H1 (cell line): Measurements from ENCODE around the gene AADACL2. TPM values are rescaled to one million over a fixed set of nuclear protein-coding genes. Genes with fewer than 3 reads are reported as not detected.

Experiments used
- CTCF ChIA-PET: fragments of 300-600 bp; sonication (Branson Sonifier 250); formaldehyde crosslinking; loops from one replicate; lab custom pipeline; 2021; ENCODE audit not compliant: partially characterized antibody; lab: Charles Lee
- POLR2A ChIA-PET: fragments of 300-600 bp; sonication (Branson Sonifier 250); formaldehyde crosslinking; loops from one replicate; lab custom pipeline; 2021; ENCODE audit warnings: inconsistent platforms; ENCODE audit not compliant: partially characterized antibody; lab: Charles Lee
- DNase-seq, 2 experiments: peaks; one replicate each; pipeline versions ENCODE4 v3.0.0 to v3.0.0-alpha.2; 2010 to 2022; ENCODE audit warnings: low spot score in 2 of 2, low read depth in 1 of 2, mixed read lengths in 1 of 2
- FAIRE-seq: peaks from 2 replicates; lab custom pipeline; 2011; peaks lifted over from hg19 to GRCh38; lab: Jason Lieb, UNC
- H2AFZ ChIP-seq: 2 replicates; pipeline ENCODE4 v1.8.1; 2012; ENCODE audit warnings: low read length, inconsistent platforms
- H2AK5ac ChIP-seq: 2 replicates; pipeline ENCODE4 v1.6.1; 2013; ENCODE audit warnings: low read depth, low read length
- H2BK120ac ChIP-seq: replicated peaks from 2 replicates; pipeline ENCODE3; 2013; ENCODE audit warnings: low read depth, low read length, inconsistent platforms
- H2BK12ac ChIP-seq: 2 replicates; pipeline ENCODE4 v1.6.1; 2013; ENCODE audit warnings: low read depth, low read length
- H2BK15ac ChIP-seq: 2 replicates; pipeline ENCODE4 v1.6.1; 2013; ENCODE audit warnings: low read length
- H2BK20ac ChIP-seq: 2 replicates; pipeline ENCODE4 v1.6.1; 2013; ENCODE audit warnings: low read length
- H2BK5ac ChIP-seq: 2 replicates; pipeline ENCODE4 v1.6.1; 2013; ENCODE audit warnings: low read depth, low read length
- H3K14ac ChIP-seq: 2 replicates; pipeline ENCODE4 v1.6.1; 2013; ENCODE audit warnings: inconsistent platforms; ENCODE audit not compliant: insufficient read length
- H3K18ac ChIP-seq: 2 replicates; pipeline ENCODE4 v1.6.1; 2013; ENCODE audit warnings: low read length; ENCODE audit errors: extremely low read depth
- H3K23ac ChIP-seq: 2 replicates; pipeline ENCODE4 v1.6.1; 2013; ENCODE audit warnings: inconsistent platforms; ENCODE audit not compliant: insufficient read length
- H3K23me2 ChIP-seq: 2 replicates; pipeline ENCODE4 v1.6.1; 2013; ENCODE audit warnings: low read depth, low read length
- H3K27ac ChIP-seq: 2 replicates; pipeline ENCODE4 v1.6.1; 2011; ENCODE audit warnings: low read depth, low read length, inconsistent platforms
- H3K27me3 ChIP-seq, 4 experiments: replicated peaks in 1 of 4; 1 replicate in 1 of 4; 2 replicates in 3 of 4; pipeline versions ENCODE4 v1.6.1 to v1.8.1; 2011 to 2013; ENCODE audit warnings: low read length in 3 of 4, mild to moderate bottlenecking in 3 of 4, inconsistent platforms in 2 of 4, mixed read lengths in 2 of 4, moderate library complexity in 1 of 4; ENCODE audit not compliant: control insufficient read depth in 3 of 4, insufficient read depth in 3 of 4; ENCODE audit errors: extremely low read depth in 1 of 4
- H3K36me3 ChIP-seq, 4 experiments: 2 replicates each; pipeline versions ENCODE4 v1.6.1 to v1.8.1; 2011 to 2013; ENCODE audit warnings: mild to moderate bottlenecking in 4 of 4, low read length in 3 of 4, moderate library complexity in 2 of 4, control low read depth in 1 of 4, inconsistent platforms in 1 of 4; ENCODE audit not compliant: insufficient read depth in 4 of 4, control insufficient read depth in 2 of 4
- H3K4ac ChIP-seq: replicated peaks from 2 replicates; pipeline ENCODE3; 2013; ENCODE audit warnings: low read length, low read depth, mixed read lengths, inconsistent platforms; ENCODE audit not compliant: insufficient read length
- H3K4me1 ChIP-seq, 4 experiments: replicated peaks in 1 of 4; 1 replicate in 1 of 4; 2 replicates in 3 of 4; pipeline versions ENCODE4 v1.6.1 to v1.8.1; 2011 to 2013; ENCODE audit warnings: low read length in 3 of 4, inconsistent platforms in 2 of 4, mixed read lengths in 1 of 4; ENCODE audit not compliant: insufficient read depth in 4 of 4, control insufficient read depth in 3 of 4
- H3K4me2 ChIP-seq, 2 experiments: 2 replicates each; pipeline versions ENCODE4 v1.6.1 to v1.8.1; 2011 to 2013; ENCODE audit warnings: low read depth in 2 of 2, low read length in 2 of 2, control low read depth in 1 of 2, inconsistent platforms in 1 of 2, mild to moderate bottlenecking in 1 of 2; ENCODE audit not compliant: insufficient read depth in 1 of 2
- H3K4me3 ChIP-seq, 4 experiments: fragments of 200-600, 300-600 bp in 1 of 4; sonication (generic), shearing (Covaris generic), sonication (Bioruptor Twin) in 1 of 4; 2 replicates each; pipeline versions ENCODE4 v1.5.1 to v1.8.1; 2011 to 2016; ENCODE audit warnings: low read length in 4 of 4, low read depth in 3 of 4, control low read depth in 2 of 4, inconsistent platforms in 2 of 4, mild to moderate bottlenecking in 2 of 4, mixed read lengths in 1 of 4, moderate library complexity in 1 of 4; ENCODE audit not compliant: insufficient read depth in 2 of 4; ENCODE audit errors: extremely low read depth in 1 of 4
- H3K56ac ChIP-seq: replicated peaks from 2 replicates; pipeline ENCODE3; 2013; ENCODE audit warnings: low read depth, mild to moderate bottlenecking, mixed read lengths, low read length, inconsistent platforms; ENCODE audit not compliant: insufficient read length
- H3K79me1 ChIP-seq: 2 replicates; pipeline ENCODE4 v1.6.1; 2013; ENCODE audit warnings: low read depth, low read length, control low read depth
- H3K79me2 ChIP-seq, 2 experiments: 2 replicates each; pipeline versions ENCODE4 v1.6.1 to v1.8.1; 2012 to 2013; ENCODE audit warnings: low read length in 2 of 2, mild to moderate bottlenecking in 2 of 2, inconsistent platforms in 1 of 2; ENCODE audit not compliant: insufficient read depth in 2 of 2, control insufficient read depth in 1 of 2
- H3K9ac ChIP-seq, 4 experiments: replicated peaks in 1 of 4; 1 replicate in 1 of 4; 2 replicates in 3 of 4; pipeline versions ENCODE4 v1.6.1 to v1.8.1; 2011 to 2013; ENCODE audit warnings: low read depth in 3 of 4, low read length in 3 of 4, control low read depth in 2 of 4, mild to moderate bottlenecking in 2 of 4, moderate library complexity in 2 of 4, inconsistent platforms in 1 of 4; ENCODE audit errors: extremely low read depth in 1 of 4
- H3K9me3 ChIP-seq, 2 experiments: 2 replicates each; pipeline versions ENCODE4 v1.6.1 to v1.8.1; 2012 to 2013; ENCODE audit warnings: mild to moderate bottlenecking in 2 of 2, moderate library complexity in 2 of 2, control low read depth in 1 of 2, inconsistent platforms in 1 of 2, low read depth in 1 of 2, low read length in 1 of 2, mixed read lengths in 1 of 2; ENCODE audit not compliant: insufficient read depth in 2 of 2
- H4K20me1 ChIP-seq, 2 experiments: replicated peaks in 1 of 2; 2 replicates each; pipeline versions ENCODE3 to v1.8.1; 2011 to 2013; ENCODE audit warnings: inconsistent platforms in 2 of 2, low read length in 2 of 2, mild to moderate bottlenecking in 1 of 2; ENCODE audit not compliant: insufficient read depth in 2 of 2, control insufficient read depth in 1 of 2
- H4K5ac ChIP-seq: 2 replicates; pipeline ENCODE4 v1.6.1; 2013; ENCODE audit warnings: low read length, low read depth, mixed read lengths, inconsistent platforms; ENCODE audit not compliant: insufficient read length
- H4K8ac ChIP-seq: 2 replicates; pipeline ENCODE4 v1.8.0; 2013; ENCODE audit warnings: mild to moderate bottlenecking, moderate library complexity, low read length, inconsistent platforms; ENCODE audit not compliant: insufficient read depth; ENCODE audit errors: extremely low read depth
- H4K91ac ChIP-seq: replicated peaks from 2 replicates; pipeline ENCODE3; 2013; ENCODE audit warnings: low read length, mixed read lengths, inconsistent platforms; ENCODE audit not compliant: insufficient read length
- BCL11A ChIP-seq, 2 experiments: IDR thresholded peaks; one replicate each; pipeline ENCODE4 v1.6.1; 2011; ENCODE audit warnings: low read depth in 2 of 2, low read length in 2 of 2, mild to moderate bottlenecking in 2 of 2
- CBX8 ChIP-seq: fragments of 300-800, 300-1000 bp; sonication (generic); IDR thresholded peaks from 2 replicates; pipeline ENCODE4 v1.7.1; 2016; ENCODE audit warnings: low read depth, low read length, borderline replicate concordance
- E2F6 ChIP-seq: IDR thresholded peaks from 2 replicates; pipeline ENCODE4 v1.6.1; 2012; ENCODE audit warnings: inconsistent platforms
- EGR1 ChIP-seq: IDR thresholded peaks from 2 replicates; pipeline ENCODE4 v1.6.1; 2011; ENCODE audit warnings: low read depth, low read length, borderline replicate concordance
- FOSL1 ChIP-seq: IDR thresholded peaks from 2 replicates; pipeline ENCODE4 v1.6.1; 2011; ENCODE audit warnings: mild to moderate bottlenecking, low read depth, low read length, moderate library complexity; ENCODE audit not compliant: insufficient read depth
- GABPA ChIP-seq: IDR thresholded peaks from 2 replicates; pipeline ENCODE4 v1.6.1; 2011; ENCODE audit warnings: mild to moderate bottlenecking, low read length, moderate library complexity, borderline replicate concordance; ENCODE audit not compliant: insufficient read depth
- MAX ChIP-seq: IDR thresholded peaks from 2 replicates; pipeline ENCODE4 v1.6.1; 2012; ENCODE audit warnings: inconsistent platforms
- PHF8 ChIP-seq: fragments of 200-600 bp; sonication (generic); conservative IDR thresholded peaks from 2 replicates; pipeline ENCODE4 v1.7.1; 2012; ENCODE audit warnings: low read depth, mild to moderate bottlenecking, inconsistent platforms, low read length, moderate library complexity
- POU5F1 ChIP-seq: IDR thresholded peaks from 2 replicates; pipeline ENCODE4 v1.6.1; 2011; ENCODE audit warnings: low read depth, mild to moderate bottlenecking, low read length, moderate library complexity
- WGBS, 2 experiments: shearing (Covaris generic) in 1 of 2; methylation state at CpG; one replicate each; pipeline versions ENCODE4 v1.1.6 to v1.1.7; 2013 to 2015; ENCODE audit warnings: low lambda C conversion rate in 2 of 2, mixed read lengths in 2 of 2, inconsistent platforms in 1 of 2, low coverage in 1 of 2, missing lambda C conversion rate in 1 of 2; ENCODE audit not compliant: insufficient replicate concordance in 2 of 2, insufficient coverage in 1 of 2, insufficient read length in 1 of 2; ENCODE audit errors: extremely low coverage in 1 of 2, missing lambda C conversion rate in 1 of 2; 5-methylcytosine and 5-hydroxymethylcytosine counted together
- polyA plus RNA-seq, 7 experiments: library from polyadenylated mRNA; depleted of rRNA in 3 of 7; stranded (reverse) in 5 of 7; unstranded in 2 of 7; fragments of >200 nt in 5 of 7; fragments of 200-250 nt in 2 of 7; gene quantifications; 1 replicate in 5 of 7; 2 replicates in 1 of 7; 4 replicates in 1 of 7; pipeline versions ENCODE4 v1.2.1 to v1.2.3, GENCODE V29; 2011 to 2013; ENCODE audit warnings: missing spikeins in 2 of 7, mixed read lengths in 2 of 7
- total RNA-seq: library from RNA; stranded (reverse); fragmentation: NEBNext Ultra II Directional; extraction: Animal tissue kit (Norgen Biotek cat#: 25700); gene quantifications from 2 replicates; pipeline ENCODE4 v1.2.1, GENCODE V29; 2021
- TF ChIP-seq, protein P1 (sequence below): IDR thresholded peaks from 2 replicates; pipeline ENCODE4 v1.6.1; 2012; ENCODE audit warnings: low read length, inconsistent platforms

Gene AADACL2
- total and polyA plus RNA-seq, 2 of the 8 experiments (the other 6 are each of a cell fraction or from before 2014, with no cell fraction given) = not detected

DNA sequence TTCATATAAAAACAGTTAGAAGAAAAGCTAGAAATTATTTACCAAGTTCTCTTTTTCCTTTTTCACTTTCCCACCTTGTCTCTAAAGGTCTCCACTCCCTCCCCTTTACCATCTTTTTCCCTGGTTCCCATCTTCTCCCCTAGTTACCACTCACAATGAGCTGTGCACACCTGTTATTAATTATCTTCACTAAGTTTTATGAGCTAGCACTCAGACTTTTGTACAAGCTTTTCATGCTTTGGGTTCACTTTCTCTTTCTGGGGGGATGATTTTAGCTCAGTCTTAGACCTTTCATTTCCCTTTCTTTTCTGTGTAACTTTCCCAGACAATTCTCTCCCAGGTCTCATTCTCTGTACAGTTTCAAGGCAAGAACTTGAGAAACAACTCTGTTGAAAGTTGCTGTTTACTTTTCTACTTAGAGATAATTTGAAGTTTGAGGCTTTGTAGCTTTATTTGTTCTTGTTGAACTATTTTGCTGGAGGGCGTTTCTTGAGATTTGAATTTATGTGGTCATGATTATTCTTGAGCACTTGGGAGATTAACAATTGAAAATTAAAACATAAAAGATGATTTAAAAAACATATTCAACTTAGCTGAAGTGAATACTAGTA is 56.2 kb downstream of the AADACL2 start:
- Histone ChIP-seq H4K5ac (no peak overlapping the region), H3K79me1 (no peaks in the 10 kb centered on the region), H3K27me3 (no peaks in the 10 kb centered on the region), H2BK20ac (no peak overlapping the region), H3K4me3 (no peak overlapping the region), H2BK5ac (no peak overlapping the region), H3K79me2 (no peaks in the 10 kb centered on the region), H3K27ac (no peak overlapping the region), H4K20me1 (no peaks in the 10 kb centered on the region), H2AK5ac (no peak overlapping the region), H2BK12ac (no peak overlapping the region), H4K8ac (no peak overlapping the region), H3K36me3 (no peaks in the 10 kb centered on the region), H3K18ac (no peak overlapping the region), H3K56ac (no peak overlapping the region), H3K9me3 (no peaks in the 10 kb centered on the region), H3K9ac (no peak overlapping the region), H3K4ac (no peak overlapping the region), H4K91ac (no peak overlapping the region), H3K23me2 (no peaks in the 10 kb centered on the region), H3K14ac (no peak overlapping the region), H3K4me1 (no peaks in the 10 kb centered on the region), H2BK120ac (no peak overlapping the region), H3K23ac (no peak overlapping the region), H2BK15ac (no peak overlapping the region), H2AFZ (no peak overlapping the region), H3K4me2 (no peak overlapping the region)
- POLR2A ChIA-PET = no interaction called here
- 73% methylated on average over 1 of the region's 1 CpG; no CpG with 5 or more reads in 1 of the 2 experiments for WGBS, 2 experiments
- CTCF ChIA-PET = no interaction called here
- no peak for FAIRE-seq
- DNase-seq = no peak
- no peak for TF ChIP-seq PHF8
- TF ChIP-seq FOSL1 = no peak
- no peak for TF ChIP-seq POU5F1
- no peak for TF ChIP-seq CBX8
- TF ChIP-seq BCL11A (IDR thresholded peaks at IDR 0.05; ENCODE audit: low read depth in 2 of 2, low read length in 2 of 2) = no peak
- TF ChIP-seq E2F6 = no peak
- TF ChIP-seq GABPA = no peak
- TF ChIP-seq, protein P1, sequence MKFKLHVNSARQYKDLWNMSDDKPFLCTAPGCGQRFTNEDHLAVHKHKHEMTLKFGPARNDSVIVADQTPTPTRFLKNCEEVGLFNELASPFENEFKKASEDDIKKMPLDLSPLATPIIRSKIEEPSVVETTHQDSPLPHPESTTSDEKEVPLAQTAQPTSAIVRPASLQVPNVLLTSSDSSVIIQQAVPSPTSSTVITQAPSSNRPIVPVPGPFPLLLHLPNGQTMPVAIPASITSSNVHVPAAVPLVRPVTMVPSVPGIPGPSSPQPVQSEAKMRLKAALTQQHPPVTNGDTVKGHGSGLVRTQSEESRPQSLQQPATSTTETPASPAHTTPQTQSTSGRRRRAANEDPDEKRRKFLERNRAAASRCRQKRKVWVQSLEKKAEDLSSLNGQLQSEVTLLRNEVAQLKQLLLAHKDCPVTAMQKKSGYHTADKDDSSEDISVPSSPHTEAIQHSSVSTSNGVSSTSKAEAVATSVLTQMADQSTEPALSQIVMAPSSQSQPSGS = no peak
- TF ChIP-seq EGR1 = no peak
- TF ChIP-seq MAX = no peak
